Measurements from ENCODE around the gene FAM199X. TPM values are rescaled to one million over a fixed set of nuclear protein-coding genes. Genes with fewer than 3 reads are reported as not detected.

Gene FAM199X
- total and polyA plus RNA-seq, 2 donors (not counting 3 experiments of a cell fraction or from before 2014, with no cell fraction given), result 4.0 to 16.8 TPM

DNA sequence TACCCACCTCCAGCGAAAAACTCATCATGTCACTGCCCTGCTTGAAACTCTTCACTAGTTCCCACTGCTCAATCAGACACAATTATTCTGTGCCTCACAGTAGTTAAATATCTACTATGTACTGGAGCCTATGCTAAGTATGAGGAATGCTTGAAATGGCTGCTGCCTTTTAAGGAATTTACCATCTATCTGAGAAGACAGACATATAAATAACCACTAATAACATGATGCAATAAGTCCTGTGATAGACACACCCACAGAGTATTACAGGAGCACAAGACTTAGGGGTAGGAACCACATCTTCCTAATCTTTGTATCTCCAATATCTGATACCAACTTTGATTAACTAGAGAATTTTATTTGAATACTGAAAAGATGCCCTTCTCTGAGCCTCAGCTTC is 30.6 kb upstream of the FAM199X start:
- no peaks in the 10 kb centered on the region for H3K9me1 ChIP-seq (replicated peaks; ENCODE audit: control insufficient read depth, extremely low read depth, insufficient read depth, low read length)
- H3K27ac ChIP-seq (ENCODE audit: insufficient read depth, low read depth, low read length), result no peak overlapping the region
- no peaks in the 10 kb centered on the region for H3K27me3 ChIP-seq (ENCODE audit: control insufficient read depth in 2 of 2, insufficient read depth in 2 of 2, low read length in 2 of 2)
- no peak overlapping the region for H2AFZ ChIP-seq (ENCODE audit: low read depth, low read length)
- intact Hi-C loops (cut with micrococcal nuclease), result loop anchor here (1.0 to 2.0 kb wide), 4 partner anchors 23 to 291 kb away; partner anchors contain the start of gene ZCCHC18
- no peak overlapping the region for H3K9ac ChIP-seq (replicated peaks; ENCODE audit: extremely low read depth, insufficient read depth, low read length)
- no peak for TF ChIP-seq EZH2 (IDR thresholded peaks at IDR 0.05; ENCODE audit: borderline replicate concordance, low read depth, low read length, severe bottlenecking)
- no peak for TF ChIP-seq POLR2A (IDR thresholded peaks at IDR 0.05; ENCODE audit: low read depth, low read length)
- TF ChIP-seq, protein P1, sequence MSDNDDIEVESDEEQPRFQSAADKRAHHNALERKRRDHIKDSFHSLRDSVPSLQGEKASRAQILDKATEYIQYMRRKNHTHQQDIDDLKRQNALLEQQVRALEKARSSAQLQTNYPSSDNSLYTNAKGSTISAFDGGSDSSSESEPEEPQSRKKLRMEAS (IDR thresholded peaks at IDR 0.05; ENCODE audit: insufficient read depth, insufficient read length), result no peak
- TF ChIP-seq MYC (IDR thresholded peaks at IDR 0.05; ENCODE audit: low read depth, low read length), result no peak
- TF ChIP-seq, protein P2, sequence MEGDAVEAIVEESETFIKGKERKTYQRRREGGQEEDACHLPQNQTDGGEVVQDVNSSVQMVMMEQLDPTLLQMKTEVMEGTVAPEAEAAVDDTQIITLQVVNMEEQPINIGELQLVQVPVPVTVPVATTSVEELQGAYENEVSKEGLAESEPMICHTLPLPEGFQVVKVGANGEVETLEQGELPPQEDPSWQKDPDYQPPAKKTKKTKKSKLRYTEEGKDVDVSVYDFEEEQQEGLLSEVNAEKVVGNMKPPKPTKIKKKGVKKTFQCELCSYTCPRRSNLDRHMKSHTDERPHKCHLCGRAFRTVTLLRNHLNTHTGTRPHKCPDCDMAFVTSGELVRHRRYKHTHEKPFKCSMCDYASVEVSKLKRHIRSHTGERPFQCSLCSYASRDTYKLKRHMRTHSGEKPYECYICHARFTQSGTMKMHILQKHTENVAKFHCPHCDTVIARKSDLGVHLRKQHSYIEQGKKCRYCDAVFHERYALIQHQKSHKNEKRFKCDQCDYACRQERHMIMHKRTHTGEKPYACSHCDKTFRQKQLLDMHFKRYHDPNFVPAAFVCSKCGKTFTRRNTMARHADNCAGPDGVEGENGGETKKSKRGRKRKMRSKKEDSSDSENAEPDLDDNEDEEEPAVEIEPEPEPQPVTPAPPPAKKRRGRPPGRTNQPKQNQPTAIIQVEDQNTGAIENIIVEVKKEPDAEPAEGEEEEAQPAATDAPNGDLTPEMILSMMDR (IDR thresholded peaks at IDR 0.05; ENCODE audit: extremely low read depth in 1 of 2, insufficient read depth in 1 of 2, low read depth in 1 of 2, low read length in 2 of 2), result no peak
- TF ChIP-seq JUN (IDR thresholded peaks at IDR 0.05; ENCODE audit: borderline replicate concordance, insufficient read depth, insufficient read length, low read depth), result no peak
- H4K20me1 ChIP-seq (replicated peaks; ENCODE audit: control insufficient read depth, extremely low read depth, insufficient read depth, low read length), result no peaks in the 10 kb centered on the region
- ChIA-PET CTCF (interaction anchor here (0.7 to 2.2 kb wide), 6 partner anchors 16 to 290 kb away, joined by 3 to 19 read pairs (median 4); partner anchors contain the start of gene FAM199X), POLR2A (no interaction called here)
- BruUV-seq (replicated peaks), result no TSS peak
- no peaks in the 10 kb centered on the region for H3K36me3 ChIP-seq (ENCODE audit: control insufficient read depth in 2 of 2, extremely low read depth in 1 of 2, insufficient read depth in 2 of 2, low read length in 2 of 2)
- dilution Hi-C loops (cut with MboI; ENCODE audit: extremely low pct_ligation_motif_present, low sequenced_read_pairs), result no loop called here
- no peaks in the 10 kb centered on the region for H3K4me1 ChIP-seq (ENCODE audit: control insufficient read depth, extremely low read depth, insufficient read depth, low read length)
- DNase-seq (ENCODE audit: low read depth, low spot score), result no peak
- H3K4me3 ChIP-seq (replicated peaks in 1 of 3; ENCODE audit: insufficient read depth in 1 of 3, low read depth in 1 of 3, low read length in 3 of 3), result no peak overlapping the region
- H3K79me2 ChIP-seq (ENCODE audit: control insufficient read depth, insufficient read depth, low read length), result peaks cover 2% of the 10 kb centered on the region
- no peak overlapping the region for H3K4me2 ChIP-seq (ENCODE audit: insufficient read depth, low read length)
- H3K9me3 ChIP-seq (replicated peaks; ENCODE audit: control insufficient read depth, insufficient read depth, low read length), result no peaks in the 10 kb centered on the region
- no peak for FAIRE-seq
